Mammary epithelial cell (primary cell): ENCODE data around the gene UCP3.

Experiments
- CTCF ChIP-seq, 2 donors: IDR thresholded peaks in 1 of 2; conservative IDR thresholded peaks in 1 of 2; 2 replicates each; pipeline ENCODE4 v1.5.1; 2011 to 2012; ENCODE audit warnings: inconsistent platforms in 2 of 2, low read length in 2 of 2, mild to moderate bottlenecking in 2 of 2, control low read depth in 1 of 2, low read depth in 1 of 2; ENCODE audit not compliant: insufficient read depth in 1 of 2; ENCODE audit errors: extremely low read depth in 1 of 2
- EZH2 ChIP-seq: IDR thresholded peaks from 2 replicates; pipeline ENCODE4 v1.6.1; 2012; ENCODE audit warnings: low read length, inconsistent platforms, borderline replicate concordance

DNA sequence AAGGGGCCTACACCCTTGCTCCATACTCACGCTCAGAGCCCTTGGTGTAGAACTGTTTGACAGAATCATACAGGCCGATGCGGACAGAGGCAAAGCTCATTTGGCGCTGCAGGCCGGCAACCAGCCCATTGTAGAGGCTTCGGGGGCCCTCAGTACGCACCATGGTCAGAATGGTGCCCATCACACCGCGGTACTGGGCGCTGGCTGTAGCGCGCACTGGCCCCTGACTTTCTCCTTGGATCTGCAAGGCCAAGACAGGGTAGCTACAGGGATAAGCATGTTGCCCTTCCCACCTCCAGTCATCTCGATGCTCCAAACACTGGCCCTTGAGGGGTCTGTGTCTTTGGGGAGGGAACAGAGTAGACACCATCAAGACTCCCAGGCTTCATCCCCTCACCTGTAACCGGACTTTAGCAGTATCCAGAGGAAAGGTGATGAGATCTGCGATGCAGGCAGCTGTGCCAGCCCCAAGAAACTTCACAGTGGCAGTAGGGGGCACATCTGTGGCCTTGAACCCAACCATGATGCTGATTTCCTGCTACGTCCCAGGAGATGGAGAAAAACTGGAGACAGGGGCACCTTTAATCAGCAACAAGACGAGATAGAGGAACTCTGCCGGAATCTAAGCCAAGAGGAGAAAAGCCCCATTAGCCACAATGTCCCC is 30.9 kb downstream of the UCP3 start:
- TF ChIP-seq CTCF (conservative IDR thresholded peaks at IDR 0.05 in 1 of 2, IDR thresholded peaks at IDR 0.05 in 1 of 2; ENCODE audit: extremely low read depth in 1 of 2, insufficient read depth in 1 of 2, low read depth in 1 of 2, low read length in 2 of 2) (no peak), EZH2 (no peak)
